HCT116 (cell line): Measurements from ENCODE around the gene CNTNAP2. TPM values are rescaled to one million over a fixed set of nuclear protein-coding genes. Genes with fewer than 3 reads are reported as not detected.

ENCODE experiments used
- ATAC-seq: fragments of 200-7000 bp; cut with Tn5 transposase; 2 replicates; pipeline ENCODE4 v1.9.1; 2020; ENCODE audit warnings: mild to moderate bottlenecking, moderate library complexity
- BruUV-seq: library from RNA; stranded (reverse); fragments of 400-500 nt; replicated peaks from 2 replicates; lab custom pipeline; 2021; lab: Mats Ljungman, UMichigan
- CTCF ChIA-PET: fragments of 300-600 bp; sonication (Branson Sonifier 250); formaldehyde crosslinking; loops from one replicate; lab custom pipeline; 2021; ENCODE audit warnings: antibody characterized with exemption; lab: Charles Lee
- POLR2A ChIA-PET: fragments of 300-600, 350-600 bp; sonication (Branson Sonifier 250); formaldehyde crosslinking; loops from one replicate; lab custom pipeline; 2021; ENCODE audit warnings: antibody characterized with exemption; lab: Charles Lee
- RAD21 ChIA-PET, 2 experiments: fragments of 300-600 bp; sonication (Branson Sonifier 250); formaldehyde crosslinking; loops; one replicate each; lab custom pipeline; 2023; ENCODE audit warnings: low total read pairs in 2 of 2; ENCODE audit not compliant: uncharacterized antibody in 2 of 2, unreplicated experiment in 2 of 2, low non-redundant PET in 1 of 2; lab: Charles Lee
- DNase-seq: peaks from one replicate; pipeline ENCODE4 v3.0.0-alpha.2; 2010; ENCODE audit warnings: low read depth, low spot score
- H2AFZ ChIP-seq: fragments of 200-600 bp; shearing (Covaris generic), sonication (generic); 2 replicates; pipeline ENCODE4 v1.6.1; 2017; ENCODE audit warnings: low read depth, mixed run types, mixed read lengths, antibody characterized with exemption, low read length; ENCODE audit not compliant: poor library complexity, severe bottlenecking
- H3K27ac ChIP-seq: 2 replicates; pipeline ENCODE4 v1.5.1; 2012; ENCODE audit warnings: low read depth, low read length
- H3K27me3 ChIP-seq: fragments of 200-600 bp; sonication (generic); 2 replicates; pipeline ENCODE4 v1.6.1; 2016; ENCODE audit warnings: mixed run types, low read length, mixed read lengths; ENCODE audit not compliant: insufficient read depth
- H3K36me3 ChIP-seq, 2 experiments: fragments of 200-500 bp in 1 of 2; fragments of 200-600 bp in 1 of 2; sonication (Bioruptor generic) in 1 of 2; sonication (generic) in 1 of 2; 2 replicates each; pipeline versions ENCODE4 v1.5.1 to v1.6.1; 2014 to 2016; ENCODE audit warnings: low read length in 2 of 2, inconsistent platforms in 1 of 2, mixed read lengths in 1 of 2, mixed run types in 1 of 2; ENCODE audit not compliant: insufficient read depth in 2 of 2, control insufficient read depth in 1 of 2
- H3K4me1 ChIP-seq, 2 experiments: fragments of 200-600 bp in 1 of 2; sonication (generic) in 1 of 2; 2 replicates each; pipeline versions ENCODE4 v1.5.1 to v1.6.1; 2012 to 2017; ENCODE audit warnings: low read length in 2 of 2, inconsistent platforms in 1 of 2, mild to moderate bottlenecking in 1 of 2, mixed read lengths in 1 of 2, mixed run types in 1 of 2, moderate library complexity in 1 of 2; ENCODE audit not compliant: insufficient read depth in 2 of 2, control insufficient read depth in 1 of 2
- H3K4me2 ChIP-seq: fragments of 200-600 bp; sonication (generic); 2 replicates; pipeline ENCODE4 v1.6.1; 2017; ENCODE audit warnings: mixed run types, low read length, mixed read lengths
- H3K4me3 ChIP-seq, 2 experiments: fragments of 200-600 bp in 1 of 2; sonication (generic) in 1 of 2; replicated peaks in 1 of 2; 2 replicates each; pipeline ENCODE4 v1.5.1; 2011 to 2016; ENCODE audit warnings: low read length in 2 of 2, control low read depth in 1 of 2, low read depth in 1 of 2, mild to moderate bottlenecking in 1 of 2, mixed read lengths in 1 of 2, mixed run types in 1 of 2
- H3K79me2 ChIP-seq: fragments of 200-600 bp; sonication (generic); 2 replicates; pipeline ENCODE4 v1.6.1; 2017; ENCODE audit warnings: mild to moderate bottlenecking, mixed run types, low read length, moderate library complexity, mixed read lengths; ENCODE audit not compliant: insufficient read depth
- H3K9ac ChIP-seq: fragments of 200-600 bp; sonication (generic); 2 replicates; pipeline ENCODE4 v1.6.1; 2016; ENCODE audit warnings: low read length, mixed read lengths
- H3K9me2 ChIP-seq: fragments of 200-600 bp; sonication (generic), shearing (Covaris generic); 2 replicates; pipeline ENCODE4 v1.6.1; 2017; ENCODE audit warnings: mixed run types, mild to moderate bottlenecking, moderate library complexity; ENCODE audit not compliant: insufficient read depth
- H3K9me3 ChIP-seq, 2 experiments: fragments of 200-500 bp in 1 of 2; fragments of 200-600 bp in 1 of 2; sonication (Bioruptor generic) in 1 of 2; sonication (generic) in 1 of 2; 2 replicates each; pipeline ENCODE4 v1.6.1; 2014 to 2017; ENCODE audit warnings: low read length in 2 of 2, mixed read lengths in 2 of 2, inconsistent platforms in 1 of 2, low read depth in 1 of 2, mild to moderate bottlenecking in 1 of 2, mixed run types in 1 of 2, moderate library complexity in 1 of 2; ENCODE audit not compliant: control insufficient read depth in 1 of 2, insufficient read depth in 1 of 2
- H4K20me1 ChIP-seq: fragments of 200-600 bp; sonication (generic), shearing (Covaris generic); 2 replicates; pipeline ENCODE4 v1.6.1; 2017; ENCODE audit warnings: mixed run types, mild to moderate bottlenecking, moderate library complexity; ENCODE audit not compliant: insufficient read depth
- CBX3 ChIP-seq: IDR thresholded peaks from 2 replicates; pipeline ENCODE4 v1.6.1; 2012; ENCODE audit warnings: low read depth
- CTCF ChIP-seq, 3 experiments: fragments of 200-600 bp in 1 of 3; sonication (generic) in 1 of 3; IDR thresholded peaks in 2 of 3; conservative IDR thresholded peaks in 1 of 3; 2 replicates each; pipeline ENCODE4 v1.5.1; 2012 to 2017; ENCODE audit warnings: low read depth in 2 of 3, low read length in 2 of 3, antibody characterized with exemption in 1 of 3, borderline replicate concordance in 1 of 3, control low read depth in 1 of 3, mild to moderate bottlenecking in 1 of 3, mixed read lengths in 1 of 3, mixed run types in 1 of 3, moderate library complexity in 1 of 3; ENCODE audit not compliant: insufficient read depth in 1 of 3
- EZH2 ChIP-seq: fragments of 200-600 bp; sonication (generic); IDR thresholded peaks from 2 replicates; pipeline ENCODE4 v1.6.1; 2017; ENCODE audit warnings: antibody characterized with exemption, mixed run types
- EZH2phosphoT487 ChIP-seq: fragments of 200-600 bp; IDR thresholded peaks from 2 replicates; pipeline ENCODE4 v1.6.1; 2018; ENCODE audit warnings: antibody characterized with exemption, borderline replicate concordance
- FOSL1 ChIP-seq: IDR thresholded peaks from 2 replicates; pipeline ENCODE4 v1.6.1; 2012; ENCODE audit warnings: low read depth
- POLR2A ChIP-seq: IDR thresholded peaks from 2 replicates; pipeline ENCODE4 v1.7.0; 2011; ENCODE audit warnings: borderline replicate concordance; ENCODE audit not compliant: insufficient read depth, insufficient read length; ENCODE audit errors: extremely low read depth
- POLR2AphosphoS5 ChIP-seq: IDR thresholded peaks from 2 replicates; pipeline ENCODE4 v1.6.1; 2011; ENCODE audit warnings: mild to moderate bottlenecking, low read depth, low read length, moderate library complexity
- RAD21 ChIP-seq: IDR thresholded peaks from 2 replicates; pipeline ENCODE4 v1.6.1; 2012; ENCODE audit warnings: low read depth, mild to moderate bottlenecking
- REST ChIP-seq: IDR thresholded peaks from 2 replicates; pipeline ENCODE4 v1.6.1; 2012; ENCODE audit warnings: low read depth
- SIN3A ChIP-seq: IDR thresholded peaks from 2 replicates; pipeline ENCODE4 v1.6.1; 2012; ENCODE audit warnings: low read depth
- SP1 ChIP-seq: IDR thresholded peaks from 2 replicates; pipeline ENCODE4 v1.6.1; 2012; ENCODE audit warnings: low read depth
- SRF ChIP-seq: IDR thresholded peaks from 2 replicates; pipeline ENCODE4 v1.6.1; 2012; ENCODE audit warnings: low read depth
- TCF7L2 ChIP-seq: IDR thresholded peaks from 2 replicates; pipeline ENCODE4 v1.7.0; 2011; ENCODE audit warnings: borderline replicate concordance, inconsistent platforms; ENCODE audit not compliant: insufficient read depth, insufficient read length; ENCODE audit errors: extremely low read depth
- ZFX ChIP-seq: fragments of 450-650 bp; IDR thresholded peaks from 2 replicates; pipeline ENCODE4 v1.6.1; 2017
- intact Hi-C: fragments of 100-400 bp; cut with micrococcal nuclease; formaldehyde crosslinking; loops from 2 replicates; pipeline ENCODE4 v1.10.0; 2022
- total RNA-seq: library from RNA; stranded (reverse); gene quantifications from one replicate; pipeline ENCODE4 v1.2.1, GENCODE V29; 2021; ENCODE audit not compliant: unreplicated experiment
- TF ChIP-seq, protein P1 (sequence below): IDR thresholded peaks from 2 replicates; pipeline ENCODE4 v1.6.1; 2011; ENCODE audit warnings: mild to moderate bottlenecking, low read length, moderate library complexity; ENCODE audit not compliant: insufficient replicate concordance; ENCODE audit errors: extremely low read depth
- TF ChIP-seq, protein P2 (sequence below): IDR thresholded peaks from 2 replicates; pipeline ENCODE4 v1.6.1; 2012
- TF ChIP-seq, protein P3 (sequence below): IDR thresholded peaks from 2 replicates; pipeline ENCODE4 v1.6.1; 2012

Gene CNTNAP2
- total RNA-seq, 1 experiment from 2014 or later = 0.37 TPM

DNA sequence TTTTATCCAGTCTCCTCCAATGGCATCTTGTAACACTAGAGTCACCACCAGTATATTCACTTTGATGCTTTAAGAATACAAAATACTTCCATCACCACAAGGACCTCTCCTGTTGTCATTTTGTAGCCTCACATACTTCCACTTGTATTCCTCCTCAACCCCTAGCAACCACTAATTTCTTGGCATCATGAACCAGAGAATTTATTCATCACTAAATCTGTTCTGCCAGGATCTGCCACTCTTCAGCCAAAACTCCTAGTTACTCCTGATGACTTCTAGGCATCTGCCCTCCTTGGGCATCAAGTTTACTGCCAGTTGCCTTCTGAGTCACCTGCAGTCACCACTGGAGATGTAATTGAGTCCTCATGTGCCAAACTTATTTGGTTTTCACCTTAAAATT lies 906.8 kb downstream of the CNTNAP2 start:
- BruUV-seq = no TSS peak
- POLR2A ChIA-PET = no interaction called here

More for the DNA sequence above, 906.8 kb downstream of the CNTNAP2 start:
- Histone ChIP-seq H2AFZ (no peak overlapping the region), H3K4me3 (no peak overlapping the region), H3K9me3 (peaks cover 4 to 13% of the 10 kb centered on the region in 2 experiments; a peak in 2 of 4 replicates), H3K9me2 (no peaks in the 10 kb centered on the region), H4K20me1 (no peaks in the 10 kb centered on the region), H3K27ac (no peak overlapping the region), H3K4me1 (no peaks in the 10 kb centered on the region), H3K79me2 (no peaks in the 10 kb centered on the region), H3K36me3 (no peaks in the 10 kb centered on the region), H3K4me2 (no peak overlapping the region), H3K9ac (no peak overlapping the region), H3K27me3 (no peaks in the 10 kb centered on the region)
- DNase-seq (no peak), ATAC-seq (no peak)
- RAD21 ChIA-PET = no interaction called here
- intact Hi-C loops = no loop called here
- CTCF ChIA-PET = no interaction called here
- no peak for TF ChIP-seq REST
- TF ChIP-seq ZFX = no peak
- TF ChIP-seq SP1 = no peak
- TF ChIP-seq FOSL1 = no peak
- TF ChIP-seq EZH2 = no peak
- no peak for TF ChIP-seq CTCF (IDR thresholded peaks at IDR 0.05 in 2 of 3, conservative IDR thresholded peaks at IDR 0.05 in 1 of 3; ENCODE audit: borderline replicate concordance in 1 of 3, insufficient read depth in 1 of 3, low read depth in 2 of 3, low read length in 2 of 3)
- TF ChIP-seq POLR2AphosphoS5 = no peak
- no peak for TF ChIP-seq SRF
- no peak for TF ChIP-seq RAD21
- TF ChIP-seq, protein P1, sequence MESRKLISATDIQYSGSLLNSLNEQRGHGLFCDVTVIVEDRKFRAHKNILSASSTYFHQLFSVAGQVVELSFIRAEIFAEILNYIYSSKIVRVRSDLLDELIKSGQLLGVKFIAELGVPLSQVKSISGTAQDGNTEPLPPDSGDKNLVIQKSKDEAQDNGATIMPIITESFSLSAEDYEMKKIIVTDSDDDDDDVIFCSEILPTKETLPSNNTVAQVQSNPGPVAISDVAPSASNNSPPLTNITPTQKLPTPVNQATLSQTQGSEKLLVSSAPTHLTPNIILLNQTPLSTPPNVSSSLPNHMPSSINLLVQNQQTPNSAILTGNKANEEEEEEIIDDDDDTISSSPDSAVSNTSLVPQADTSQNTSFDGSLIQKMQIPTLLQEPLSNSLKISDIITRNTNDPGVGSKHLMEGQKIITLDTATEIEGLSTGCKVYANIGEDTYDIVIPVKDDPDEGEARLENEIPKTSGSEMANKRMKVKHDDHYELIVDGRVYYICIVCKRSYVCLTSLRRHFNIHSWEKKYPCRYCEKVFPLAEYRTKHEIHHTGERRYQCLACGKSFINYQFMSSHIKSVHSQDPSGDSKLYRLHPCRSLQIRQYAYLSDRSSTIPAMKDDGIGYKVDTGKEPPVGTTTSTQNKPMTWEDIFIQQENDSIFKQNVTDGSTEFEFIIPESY = no peak
- TF ChIP-seq EZH2phosphoT487 = no peak
- no peak for TF ChIP-seq TCF7L2
- TF ChIP-seq, protein P2, sequence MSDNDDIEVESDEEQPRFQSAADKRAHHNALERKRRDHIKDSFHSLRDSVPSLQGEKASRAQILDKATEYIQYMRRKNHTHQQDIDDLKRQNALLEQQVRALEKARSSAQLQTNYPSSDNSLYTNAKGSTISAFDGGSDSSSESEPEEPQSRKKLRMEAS = no peak
- TF ChIP-seq POLR2A = no peak
- TF ChIP-seq, protein P3, sequence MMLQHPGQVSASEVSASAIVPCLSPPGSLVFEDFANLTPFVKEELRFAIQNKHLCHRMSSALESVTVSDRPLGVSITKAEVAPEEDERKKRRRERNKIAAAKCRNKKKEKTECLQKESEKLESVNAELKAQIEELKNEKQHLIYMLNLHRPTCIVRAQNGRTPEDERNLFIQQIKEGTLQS = no peak
- no peak for TF ChIP-seq SIN3A
- TF ChIP-seq CBX3 = no peak
